Measurements from ENCODE around the gene RNASE8.
A peak's percentile ranks its signal among the peaks of the same experiment; 100 is the strongest.

RNASE8 gene

DNA sequence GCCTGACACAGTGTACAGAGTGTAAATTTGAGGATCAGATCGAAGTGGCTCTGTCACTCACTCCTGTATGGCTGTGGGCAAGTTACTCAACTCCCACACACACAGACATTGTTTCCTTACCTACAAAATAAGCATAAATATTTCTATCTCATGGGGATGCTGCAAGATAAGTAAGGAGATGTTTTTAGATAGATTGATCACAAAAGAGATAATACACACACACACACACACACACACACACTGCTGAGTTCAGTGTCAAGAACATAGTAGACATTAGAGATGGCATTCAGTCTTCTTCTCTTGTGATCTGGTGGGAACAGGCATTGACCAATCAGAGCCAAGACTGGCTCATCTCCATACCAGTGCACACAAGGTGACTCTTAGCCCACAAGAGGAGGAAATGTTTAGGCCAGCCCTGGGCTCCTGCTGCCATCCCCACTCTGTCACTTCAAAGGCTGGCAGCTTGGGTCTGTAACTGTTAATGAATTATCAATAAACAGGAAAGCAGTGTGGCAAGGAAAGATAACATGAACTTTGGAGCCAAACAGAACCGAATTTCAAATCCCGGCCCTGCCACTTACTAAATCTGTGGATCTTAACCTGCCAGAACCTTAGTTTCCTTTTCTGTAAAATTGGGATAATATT is 3.4 kb upstream of the RNASE8 start:
- DNase-seq: no peak

DNA sequence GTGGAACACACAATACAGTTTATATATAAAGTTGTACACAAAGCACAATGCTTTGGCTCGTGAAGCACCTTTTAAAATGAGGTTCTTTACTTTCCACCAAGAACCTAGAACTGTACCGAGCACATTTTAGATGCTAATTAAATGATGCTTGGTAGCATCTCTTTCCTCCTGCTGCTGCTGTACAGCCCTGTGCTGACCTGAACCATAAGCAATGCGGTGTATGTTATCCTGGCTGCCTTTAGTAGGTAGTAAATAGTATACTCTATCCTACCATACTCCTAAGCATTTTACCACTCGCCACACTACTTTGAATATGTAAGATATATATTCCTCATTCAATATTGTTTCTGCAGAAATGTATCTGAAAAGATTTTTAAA is 2.9 kb upstream of the RNASE8 start:
- DNase-seq: no peak

DNA sequence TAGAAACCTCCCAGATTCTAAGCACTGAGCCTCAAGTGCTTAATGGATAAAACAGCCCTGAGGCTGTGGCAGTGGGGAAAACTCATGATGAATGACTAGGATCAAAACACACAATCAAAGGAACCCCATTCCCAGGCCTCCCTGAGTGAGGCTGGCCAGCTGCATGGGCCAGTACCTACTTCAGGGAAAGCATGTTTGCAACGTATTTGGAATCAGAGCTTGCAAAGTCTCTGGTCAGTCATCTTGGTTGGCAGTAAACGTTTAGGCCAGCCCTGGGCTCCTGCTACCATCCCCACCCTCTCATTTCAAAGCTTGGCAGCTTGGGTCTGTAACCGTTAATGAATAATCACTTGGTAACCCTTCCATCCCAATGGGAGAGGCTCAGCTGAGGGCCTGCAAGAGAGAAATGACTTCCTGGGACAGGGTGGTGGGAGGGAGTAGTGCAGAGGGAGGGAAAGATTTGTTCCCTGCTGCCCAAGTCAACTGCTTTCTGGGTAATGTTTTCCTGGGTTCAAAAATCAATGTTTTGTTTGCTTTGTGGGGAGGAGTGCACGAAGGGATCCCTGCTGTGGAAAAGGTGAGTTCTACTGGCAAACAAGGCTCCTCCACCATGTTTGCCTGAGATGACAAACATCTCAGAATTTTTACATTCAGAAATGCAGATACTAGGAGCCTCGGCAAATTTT is 2.0 kb upstream of the RNASE8 start:
- DNase-seq: no peak

DNA sequence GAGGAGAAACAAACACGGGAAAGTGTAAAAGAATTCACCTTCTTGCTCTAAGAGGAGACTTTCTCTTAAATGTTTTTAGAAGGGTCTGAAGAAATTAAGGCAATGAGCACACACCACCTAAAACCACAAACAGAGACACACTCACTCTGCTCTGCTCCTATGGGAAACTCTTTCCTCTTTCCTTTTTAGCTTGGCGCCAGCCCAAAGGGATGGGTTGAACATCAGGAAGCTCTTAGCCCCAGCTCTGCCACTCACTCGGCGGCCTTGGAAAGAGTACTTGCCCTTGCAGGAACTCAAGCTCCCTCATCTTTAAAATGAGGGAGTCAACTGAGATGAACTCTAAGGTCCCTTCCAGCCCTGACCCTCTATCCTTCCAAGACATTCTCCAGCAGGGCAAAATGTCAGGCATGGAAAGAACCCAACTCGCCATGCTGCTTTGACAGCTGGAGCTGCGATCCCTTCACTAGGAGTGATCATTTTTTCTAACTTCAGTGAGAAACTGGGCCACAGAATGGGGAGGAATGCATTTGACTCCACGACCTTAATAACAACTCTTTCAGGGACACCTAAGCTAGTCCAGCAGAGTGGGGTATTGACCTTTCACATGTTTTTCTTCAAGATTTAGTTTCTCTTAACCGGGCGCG is 980 bp upstream of the RNASE8 start:
- no peak for DNase-seq

DNA sequence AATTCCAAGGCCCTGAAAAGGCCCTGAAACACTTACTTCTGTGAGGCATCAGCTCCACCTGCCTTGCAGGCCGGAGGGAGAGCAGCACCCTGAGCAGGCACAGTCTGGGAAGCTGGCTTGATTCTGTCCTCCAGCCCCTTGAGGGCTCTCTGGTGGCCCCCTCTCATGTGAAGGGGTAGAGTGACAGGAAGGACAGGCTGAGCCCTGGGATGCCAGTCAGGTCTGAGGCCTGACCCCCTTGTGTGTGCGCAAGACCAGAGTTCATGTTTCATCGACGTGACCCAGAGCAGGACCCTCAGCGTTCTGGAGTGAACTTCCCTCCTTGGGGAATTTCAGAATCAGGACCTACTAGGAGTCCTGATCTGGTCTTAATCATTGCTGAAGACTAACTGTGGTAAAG is 1.3 kb downstream of the RNASE8 start:
- DNase-seq: no peak

DNA sequence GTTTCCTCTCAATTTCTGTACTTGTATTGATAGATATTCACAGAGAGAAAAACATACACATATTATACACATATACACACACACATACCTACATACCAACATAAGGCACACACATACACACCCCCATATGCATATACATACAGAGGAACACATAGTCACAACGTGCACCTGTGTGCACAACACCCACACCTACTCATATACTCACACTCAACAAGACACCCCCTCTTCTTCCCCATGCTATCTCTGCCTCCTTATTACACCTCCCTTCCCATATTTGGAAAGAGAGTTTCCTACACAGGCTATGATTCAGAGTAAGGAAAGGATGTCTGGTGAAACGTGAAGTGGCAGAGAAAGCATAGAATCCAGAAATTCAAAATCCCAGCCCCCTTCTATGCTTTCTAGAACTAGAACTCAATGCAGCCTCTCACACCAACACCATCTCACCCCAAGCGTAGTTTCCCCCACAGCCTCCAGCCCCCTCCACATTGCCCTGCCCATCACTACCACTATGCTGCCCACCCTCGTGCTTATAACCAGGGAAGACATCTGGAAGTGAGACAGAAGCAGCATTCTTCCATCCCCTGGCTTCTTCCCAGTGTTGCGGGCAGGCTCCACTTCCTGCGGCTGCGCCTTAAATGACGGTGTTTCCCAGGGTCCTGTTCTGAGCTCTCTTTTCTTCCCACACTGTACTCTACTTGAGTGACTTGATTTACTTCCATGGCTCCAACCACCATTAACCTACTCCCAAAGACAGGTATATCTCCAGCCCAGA is 2.4 kb downstream of the RNASE8 start:
- no peak for DNase-seq

DNA sequence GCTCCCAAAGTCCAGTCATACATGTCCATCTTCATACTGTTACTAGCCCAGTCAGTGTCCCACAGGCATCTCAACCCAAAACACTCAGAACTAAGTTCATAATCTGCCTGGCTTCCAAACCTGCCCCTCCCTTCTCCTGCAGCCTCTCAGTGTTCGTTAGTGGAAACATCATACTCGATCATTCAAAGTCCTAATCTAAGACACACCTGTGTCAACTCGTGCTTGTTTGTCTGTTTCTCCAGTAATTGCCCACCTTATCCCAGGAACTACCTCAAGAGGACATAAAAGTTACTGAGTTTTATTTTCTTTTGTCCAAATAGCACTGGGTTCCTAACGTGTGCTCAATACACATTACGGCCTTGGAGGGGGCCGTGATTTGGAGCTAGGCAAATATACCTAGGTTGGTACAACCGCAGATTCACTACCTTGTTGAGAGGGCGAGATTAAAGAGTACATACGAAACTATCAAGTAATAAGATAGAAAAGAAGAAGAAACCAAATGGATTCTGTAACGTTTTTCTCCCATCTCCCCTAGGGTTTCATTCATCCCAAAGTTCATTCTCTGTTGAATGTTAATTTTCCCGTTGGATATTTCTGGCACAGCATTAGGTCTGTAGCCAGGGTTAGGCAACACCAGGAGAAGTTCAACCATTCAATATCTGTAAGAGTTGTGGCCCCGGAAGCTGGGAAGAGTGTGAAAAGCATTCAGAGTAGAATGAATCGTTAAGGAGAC is 3.2 kb downstream of the RNASE8 start:
- DNase-seq: no peak

DNA sequence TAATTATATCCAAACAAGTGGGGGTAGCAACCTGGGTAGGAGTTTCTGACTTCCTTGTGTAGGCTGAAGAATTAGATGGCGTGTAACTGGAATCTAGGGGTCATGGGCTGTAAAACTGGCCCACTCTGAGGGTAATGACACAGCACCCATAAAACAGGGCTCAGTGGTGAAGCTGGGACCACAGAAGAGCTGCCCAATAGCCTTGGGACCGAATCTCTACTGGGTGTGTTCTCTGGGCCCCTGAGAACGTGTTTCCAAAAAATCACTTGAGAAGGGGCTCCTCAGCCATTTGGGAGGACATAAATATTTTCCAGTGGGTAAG is 3.7 kb downstream of the RNASE8 start:
- DNase-seq: no peak

DNA sequence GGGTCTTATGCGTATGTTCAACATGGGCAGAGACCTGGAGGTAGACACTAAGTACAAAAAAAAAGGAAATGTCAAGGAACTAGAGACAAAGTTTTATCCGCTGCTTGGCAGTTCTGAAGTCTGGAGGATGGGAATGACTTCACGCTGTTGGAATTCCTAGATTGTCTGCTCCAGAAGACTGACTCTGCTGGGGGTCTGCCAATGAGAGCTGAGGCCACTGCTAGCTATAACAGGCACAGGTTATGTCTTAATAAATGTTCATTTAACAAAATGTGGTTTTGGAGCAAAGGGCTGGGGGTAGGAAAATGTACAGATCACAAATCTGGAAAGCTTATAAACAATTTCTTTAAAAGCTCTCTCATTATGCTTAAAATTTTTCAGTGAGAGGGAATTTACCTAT is 5.9 kb downstream of the RNASE8 start:
- DNase-seq: no peak

DNA sequence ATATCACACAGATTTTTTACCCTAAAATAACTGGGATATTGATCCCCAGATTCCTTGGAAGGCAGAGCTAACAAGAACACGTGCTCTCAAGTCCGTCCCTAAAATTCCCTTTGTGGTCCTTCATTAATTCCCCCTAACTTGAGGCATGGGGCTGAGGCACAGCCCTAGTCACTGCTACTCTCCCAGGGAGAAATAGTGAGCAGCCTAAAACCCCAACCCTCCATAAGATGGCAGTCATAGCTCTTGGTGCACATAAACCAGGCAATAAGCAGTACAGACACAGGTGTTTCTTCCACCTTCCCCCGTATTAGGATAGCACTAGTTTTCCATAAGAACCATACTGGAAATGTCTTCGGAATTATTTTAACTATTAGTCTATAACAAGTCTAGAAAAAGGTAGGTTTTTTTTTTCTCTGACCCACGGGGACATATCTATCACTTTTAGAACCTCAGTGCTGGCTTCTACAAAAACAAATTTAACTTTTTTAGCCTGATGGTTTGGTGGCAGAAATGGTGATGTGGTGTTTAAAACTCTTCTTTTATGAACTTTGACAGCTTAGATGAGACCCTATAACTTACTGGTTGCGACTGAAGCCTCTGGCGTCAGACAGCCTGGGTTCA is 9.4 kb downstream of the RNASE8 start:
- no peak for DNase-seq

DNA sequence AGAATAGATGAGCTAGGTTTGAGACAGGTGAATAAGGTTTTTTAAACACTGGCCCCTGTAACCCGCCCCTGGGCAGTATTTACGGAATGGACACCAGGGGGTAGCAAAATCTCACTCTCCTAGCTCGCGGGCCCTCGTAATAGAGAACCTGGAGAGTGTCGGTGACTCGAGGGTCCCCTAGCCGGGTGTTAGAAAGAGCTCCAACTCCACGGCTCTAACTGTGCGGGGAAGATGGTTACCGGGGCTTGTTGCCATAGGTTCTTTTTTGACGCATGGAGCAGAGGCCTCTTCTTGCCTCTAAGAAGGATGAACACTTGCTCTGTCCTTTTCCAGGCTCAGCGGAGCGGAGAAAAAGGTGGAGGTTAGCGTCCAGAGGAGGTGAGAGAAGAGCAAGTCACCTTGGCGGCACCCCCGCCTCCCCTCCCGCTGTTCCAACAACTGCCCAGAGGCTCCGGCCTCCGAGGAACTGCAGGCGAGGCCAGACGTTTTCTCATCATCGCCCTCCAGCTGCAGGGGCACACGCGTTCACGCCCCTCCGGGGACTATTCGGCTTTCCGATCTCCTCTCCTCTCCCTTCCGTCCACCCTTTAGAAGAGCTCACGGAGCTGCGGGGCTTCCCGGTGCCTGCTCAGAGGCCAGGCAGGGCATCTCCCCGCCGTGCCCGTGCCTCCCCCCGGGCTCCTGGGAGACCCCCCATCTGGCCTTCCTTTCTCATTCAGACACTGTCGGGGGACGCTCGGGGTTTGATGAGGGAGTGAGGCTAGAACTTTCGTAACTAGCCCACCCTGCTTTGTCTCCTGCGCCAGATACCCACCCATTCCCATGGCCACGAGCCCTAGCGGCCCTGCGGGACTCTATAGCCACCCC is 11.1 kb downstream of the RNASE8 start:
- DNase-seq: peak in 1 of 4 experiments; percentile 23

DNA sequence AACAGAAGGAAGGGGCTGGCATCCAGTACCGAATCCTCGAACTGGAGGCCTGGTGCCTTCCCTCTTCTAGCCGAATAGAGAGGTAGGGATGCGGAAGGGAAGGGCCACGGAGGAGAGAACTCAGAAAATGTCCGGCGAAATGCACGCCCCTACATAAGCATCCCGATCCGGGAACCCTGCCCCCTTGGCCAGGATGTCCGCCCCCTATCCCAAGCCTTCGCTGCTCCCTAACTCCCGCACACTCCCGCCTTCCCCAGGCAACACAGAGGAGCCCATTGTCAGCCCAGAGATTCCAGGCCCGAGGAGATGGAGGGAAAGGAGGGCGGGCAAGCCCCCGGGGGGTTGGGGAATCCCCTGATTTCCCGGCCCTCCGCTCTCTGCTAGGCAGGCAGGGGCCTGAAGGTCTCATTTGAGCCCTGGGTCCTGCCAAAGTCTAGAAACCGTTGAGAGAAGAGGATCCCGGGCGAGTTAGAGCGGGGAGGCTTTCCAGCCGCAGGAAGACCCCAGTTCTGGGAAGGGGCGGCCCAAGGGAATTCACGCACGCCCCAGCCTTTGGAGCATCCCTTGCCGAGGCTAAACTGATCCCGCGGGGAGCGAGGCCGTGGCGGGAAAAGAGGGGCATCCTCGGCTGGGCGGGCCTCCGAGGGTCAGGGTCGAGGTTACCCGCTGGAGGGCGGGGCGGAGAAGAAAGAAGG is 11.9 kb downstream of the RNASE8 start:
- DNase-seq: no peak

DNA sequence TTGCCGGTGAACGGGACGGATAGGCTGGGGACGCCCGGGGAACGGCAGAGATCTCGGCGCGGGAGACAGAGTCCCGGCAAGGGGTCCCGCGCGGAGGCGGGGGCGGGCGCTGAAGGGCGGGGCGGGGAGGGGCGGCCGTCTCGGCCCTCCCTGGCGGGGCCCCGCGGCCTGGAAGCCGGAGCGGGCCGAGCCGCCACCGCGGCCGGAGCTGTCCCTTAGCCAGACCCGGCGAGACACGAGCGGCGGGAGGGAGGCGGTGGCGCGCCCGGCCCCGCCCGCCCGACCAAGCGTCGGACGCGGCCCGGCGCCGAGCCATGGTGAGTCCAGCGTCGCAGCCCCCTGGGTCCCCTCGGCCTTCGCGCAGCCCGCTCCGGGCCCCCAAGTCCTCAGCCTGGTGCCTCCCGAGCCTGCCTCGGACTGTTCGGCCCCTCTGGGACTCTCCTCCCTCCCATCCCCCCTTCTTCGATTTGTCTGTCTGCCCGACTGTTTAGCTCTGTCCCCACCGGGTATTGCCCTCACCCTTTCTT is 12.5 kb downstream of the RNASE8 start, which contains the start of gene ARHGEF40:
ARHGEF40 (plus strand) TSS at position 222 of the 527 bp plus-strand sequence; CDS start at position 315, 93 bp downstream.
- no peak for DNase-seq

DNA sequence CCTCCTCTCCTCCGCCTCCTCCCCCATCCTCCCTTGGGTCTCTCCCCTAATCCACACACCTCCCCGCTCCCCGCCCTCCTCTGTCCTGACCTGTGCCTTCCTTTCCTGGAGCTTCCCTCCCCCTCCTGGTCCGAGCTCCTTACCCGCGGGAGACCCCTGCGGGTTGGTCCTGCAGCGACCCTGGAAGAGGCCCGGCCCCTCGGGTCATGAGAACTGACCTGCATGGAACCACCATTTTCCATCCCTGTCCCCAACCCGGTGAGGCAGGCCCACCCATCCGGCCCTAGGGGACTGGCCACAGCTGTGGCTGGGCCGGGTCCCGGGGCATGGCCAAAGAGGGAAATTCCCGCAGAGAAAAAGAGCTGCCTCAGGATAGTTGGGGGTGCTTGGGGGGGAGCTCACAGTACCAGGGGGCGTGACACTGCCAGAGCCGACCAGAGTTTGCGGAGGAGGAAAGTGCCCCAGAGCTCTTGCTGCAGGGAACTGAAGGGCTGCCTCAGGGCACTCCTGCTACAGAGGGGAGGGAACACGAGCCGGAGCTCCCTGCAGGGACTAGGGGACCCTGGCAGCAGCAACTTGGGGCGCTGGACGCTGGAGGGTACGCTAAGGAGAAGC is 13.1 kb downstream of the RNASE8 start:
- no peak for DNase-seq

DNA sequence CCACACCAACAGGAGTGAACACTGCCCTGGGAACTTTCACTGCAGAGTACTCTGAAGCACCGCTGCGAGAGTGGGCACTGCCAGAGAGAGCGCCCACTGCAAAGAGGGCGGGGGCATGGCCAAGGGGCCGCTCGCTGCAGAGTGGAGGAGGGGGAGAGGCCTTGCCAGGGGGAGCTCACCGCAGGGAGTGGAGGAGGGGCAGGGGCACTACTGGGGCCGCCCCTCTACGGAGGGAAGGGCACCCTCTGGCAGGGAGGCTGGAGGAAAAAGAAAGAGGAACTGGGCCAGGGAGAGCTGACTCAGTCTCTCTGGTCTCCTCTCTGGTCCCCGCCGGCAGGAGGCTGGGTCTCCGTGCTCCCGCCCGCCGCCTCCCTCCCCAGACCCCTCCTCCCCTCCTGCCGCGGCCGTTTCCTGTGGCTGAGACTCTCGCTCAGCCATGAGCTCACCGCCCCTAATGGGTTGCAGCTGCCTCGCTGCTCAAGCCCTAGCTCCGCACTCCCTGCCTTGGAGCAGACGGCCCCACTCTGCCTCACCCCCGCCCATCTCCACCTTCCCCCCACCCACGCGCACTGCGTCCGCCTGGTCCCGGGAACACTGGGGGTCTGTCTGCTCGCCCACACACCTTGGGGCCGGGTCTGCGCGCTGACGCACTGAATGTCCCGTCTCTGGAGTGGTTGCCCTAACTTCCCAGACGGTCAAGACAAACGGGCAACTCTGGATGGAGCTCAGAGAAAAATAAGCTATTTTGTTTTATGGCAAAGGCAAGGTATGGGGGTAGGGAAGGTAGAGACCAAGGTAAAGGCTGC is 13.8 kb downstream of the RNASE8 start:
- DNase-seq: peak in 1 of 4 experiments; percentile 23

DNA sequence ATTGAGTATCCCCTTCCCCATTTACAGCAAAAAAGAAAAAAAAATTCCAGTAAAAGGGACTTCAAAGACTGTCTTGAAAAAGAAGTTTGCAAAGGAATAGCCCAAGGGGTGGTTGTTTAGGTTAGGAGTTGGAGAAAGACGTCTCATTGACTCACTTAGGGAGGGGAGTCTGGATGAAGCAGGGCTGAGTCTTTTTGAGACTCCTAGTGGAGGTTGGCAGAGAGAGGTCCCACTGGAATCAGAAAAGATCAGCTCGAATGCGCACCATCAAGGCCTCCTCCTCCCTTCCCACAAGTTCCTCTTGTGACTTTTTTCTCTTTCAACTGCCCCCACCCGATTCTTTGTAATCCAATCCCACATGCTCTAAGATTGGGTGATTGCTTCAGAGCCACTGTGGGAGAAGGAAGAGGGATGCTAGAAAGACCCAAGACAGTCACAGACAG is 14.4 kb downstream of the RNASE8 start:
- no peak for DNase-seq

DNA sequence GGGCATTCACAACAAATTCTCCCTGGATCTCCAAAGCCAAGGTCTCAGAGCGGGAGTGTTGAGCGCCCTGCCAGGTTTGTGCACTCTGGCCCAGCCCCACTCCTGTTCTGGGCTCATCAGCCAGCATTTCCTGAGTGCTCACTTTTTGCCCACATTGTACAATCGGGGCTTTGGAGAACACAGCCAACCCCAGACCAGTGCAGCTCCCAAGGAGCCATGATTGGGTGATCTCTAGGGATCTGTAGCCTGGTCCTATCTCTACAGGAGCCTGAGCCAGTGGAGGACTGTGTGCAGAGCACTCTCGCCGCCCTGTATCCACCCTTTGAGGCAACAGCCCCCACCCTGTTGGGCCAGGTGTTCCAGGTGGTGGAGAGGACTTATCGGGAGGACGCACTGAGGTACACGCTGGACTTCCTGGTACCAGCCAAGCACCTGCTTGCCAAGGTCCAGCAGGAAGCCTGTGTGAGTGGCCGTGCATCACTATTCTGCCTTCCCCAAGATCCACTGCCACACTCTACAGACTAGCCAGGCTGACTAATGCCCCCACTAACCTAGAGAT is 15.2 kb downstream of the RNASE8 start:
- DNase-seq: no peak

DNA sequence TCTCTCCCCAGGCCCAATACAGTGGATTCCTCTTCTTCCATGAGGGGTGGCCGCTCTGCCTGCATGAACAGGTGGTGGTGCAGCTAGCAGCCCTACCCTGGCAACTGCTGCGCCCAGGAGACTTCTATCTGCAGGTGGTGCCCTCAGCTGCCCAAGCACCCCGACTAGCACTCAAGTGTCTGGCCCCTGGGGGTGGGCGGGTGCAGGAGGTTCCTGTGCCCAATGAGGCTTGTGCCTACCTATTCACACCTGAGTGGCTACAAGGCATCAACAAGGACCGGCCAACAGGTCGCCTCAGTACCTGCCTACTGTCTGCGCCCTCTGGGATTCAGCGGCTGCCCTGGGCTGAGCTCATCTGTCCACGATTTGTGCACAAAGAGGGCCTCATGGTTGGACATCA is 16.3 kb downstream of the RNASE8 start:
- DNase-seq: no peak
